HEK293 (cell line): ENCODE measurements around the gene EPN1.

Experiments
- CTCF ChIA-PET: fragments of 350-600 bp; formaldehyde crosslinking; extraction: SDS; loops from one replicate; lab custom pipeline; 2021; ENCODE audit warnings: antibody characterized with exemption; lab: Yijun Ruan, JAX
- POLR2A ChIA-PET: fragments of 300-600 bp; formaldehyde crosslinking; extraction: SDS; loops from one replicate; lab custom pipeline; 2020; ENCODE audit warnings: antibody characterized with exemption, inconsistent platforms; lab: Yijun Ruan, JAX
- H3K27ac ChIP-seq: fragments of 200-500 bp; sonication (Bioruptor generic); 2 replicates; pipeline ENCODE4 v1.5.1; 2014; ENCODE audit warnings: low read depth, low read length, control low read depth, inconsistent platforms; ENCODE audit errors: extremely low read depth
- H3K36me3 ChIP-seq, 2 experiments: fragments of 200-500 bp in 1 of 2; sonication (Bioruptor generic) in 1 of 2; 1 replicate in 1 of 2; 2 replicates in 1 of 2; pipeline ENCODE4 v1.5.1; 2014 to 2017; ENCODE audit warnings: inconsistent platforms in 2 of 2, low read length in 2 of 2; ENCODE audit not compliant: control insufficient read depth in 2 of 2, insufficient read depth in 1 of 2
- H3K4me1 ChIP-seq: fragments of 200-500 bp; sonication (Bioruptor generic); 2 replicates; pipeline ENCODE4 v1.5.1; 2014; ENCODE audit warnings: mild to moderate bottlenecking, low read length, inconsistent platforms; ENCODE audit not compliant: control insufficient read depth, insufficient read depth
- H3K4me3 ChIP-seq: 2 replicates; pipeline ENCODE4 v1.5.1; 2011; ENCODE audit warnings: low read depth, mild to moderate bottlenecking, control low read depth, low read length, moderate library complexity
- H3K9me3 ChIP-seq: fragments of 200-500 bp; sonication (Bioruptor generic); 2 replicates; pipeline ENCODE4 v1.5.1; 2014; ENCODE audit warnings: low read depth, low read length, inconsistent platforms; ENCODE audit not compliant: control insufficient read depth, insufficient read depth
- EGR2 ChIP-seq: fragments of 450-650 bp; formaldehyde crosslinking; IDR thresholded peaks from 2 replicates; pipeline ENCODE4 v1.5.1; 2016; ENCODE audit warnings: low read depth, missing biosample characterization, missing genetic modification characterization
- KLF7 ChIP-seq: fragments of 450-650 bp; formaldehyde crosslinking; IDR thresholded peaks from 2 replicates; pipeline ENCODE4 v1.5.1; 2016; ENCODE audit warnings: missing biosample characterization, missing genetic modification characterization, borderline replicate concordance
- KLF9 ChIP-seq: fragments of 450-650 bp; formaldehyde crosslinking; IDR thresholded peaks from 2 replicates; pipeline ENCODE4 v1.5.1; 2016; ENCODE audit warnings: missing biosample characterization, missing genetic modification characterization, low read depth
- MZF1 ChIP-seq: fragments of 450-650 bp; formaldehyde crosslinking; IDR thresholded peaks from 2 replicates; pipeline ENCODE4 v1.5.1; 2017; ENCODE audit warnings: missing biosample characterization, missing genetic modification characterization, borderline replicate concordance
- OVOL3 ChIP-seq: fragments of 450-650 bp; formaldehyde crosslinking; IDR thresholded peaks from 2 replicates; pipeline ENCODE4 v1.5.1; 2016; ENCODE audit warnings: missing biosample characterization, missing genetic modification characterization
- RBAK ChIP-seq: fragments of 450-650 bp; formaldehyde crosslinking; IDR thresholded peaks from 2 replicates; pipeline ENCODE4 v1.5.1; 2016; ENCODE audit warnings: missing biosample characterization, missing genetic modification characterization
- SP3 ChIP-seq: fragments of 450-650 bp; formaldehyde crosslinking; IDR thresholded peaks from 2 replicates; pipeline ENCODE4 v1.5.1; 2016; ENCODE audit warnings: missing biosample characterization, missing genetic modification characterization
- TRIM28 ChIP-seq: IDR thresholded peaks from 2 replicates; pipeline ENCODE4 v1.6.1; 2011; ENCODE audit warnings: low read length, control low read depth, borderline replicate concordance
- YY2 ChIP-seq: fragments of 450-650 bp; formaldehyde crosslinking; IDR thresholded peaks from 2 replicates; pipeline ENCODE4 v1.5.1; 2016; ENCODE audit warnings: missing biosample characterization, missing genetic modification characterization
- ZBTB17 ChIP-seq: fragments of 450-650 bp; formaldehyde crosslinking; IDR thresholded peaks from 2 replicates; pipeline ENCODE4 v1.5.1; 2016; ENCODE audit warnings: missing biosample characterization, missing genetic modification characterization
- ZBTB21 ChIP-seq: fragments of 450-650 bp; formaldehyde crosslinking; IDR thresholded peaks from 2 replicates; pipeline ENCODE4 v1.5.1; 2017; ENCODE audit warnings: missing biosample characterization, missing genetic modification characterization
- ZBTB7A ChIP-seq: fragments of 450-650 bp; formaldehyde crosslinking; IDR thresholded peaks from 2 replicates; pipeline ENCODE4 v1.5.1; 2016; ENCODE audit warnings: low read depth, missing biosample characterization, missing genetic modification characterization
- ZFHX2 ChIP-seq: fragments of 450-650 bp; formaldehyde crosslinking; conservative IDR thresholded peaks from 2 replicates; pipeline ENCODE4 v1.5.1; 2016; ENCODE audit warnings: missing biosample characterization, missing genetic modification characterization
- ZIC2 ChIP-seq: fragments of 450-650 bp; formaldehyde crosslinking; IDR thresholded peaks from 2 replicates; pipeline ENCODE4 v1.5.1; 2016; ENCODE audit warnings: missing biosample characterization, missing genetic modification characterization
- ZNF114 ChIP-seq: fragments of 450-650 bp; formaldehyde crosslinking; IDR thresholded peaks from 2 replicates; pipeline ENCODE4 v1.5.0; 2017; ENCODE audit warnings: missing biosample characterization, missing genetic modification characterization
- ZNF140 ChIP-seq: fragments of 450-650 bp; formaldehyde crosslinking; IDR thresholded peaks from 2 replicates; pipeline ENCODE4 v1.5.1; 2016; ENCODE audit warnings: missing biosample characterization, missing genetic modification characterization
- ZNF211 ChIP-seq: fragments of 450-650 bp; formaldehyde crosslinking; IDR thresholded peaks from 2 replicates; pipeline ENCODE4 v1.5.1; 2016; ENCODE audit warnings: low read depth, missing biosample characterization, missing genetic modification characterization
- ZNF302 ChIP-seq: fragments of 450-650 bp; formaldehyde crosslinking; IDR thresholded peaks from 2 replicates; pipeline ENCODE4 v1.5.1; 2016; ENCODE audit warnings: missing biosample characterization, missing genetic modification characterization, low read depth
- ZNF354C ChIP-seq: fragments of 450-650 bp; formaldehyde crosslinking; IDR thresholded peaks from 2 replicates; pipeline ENCODE4 v1.5.1; 2016; ENCODE audit warnings: missing biosample characterization, missing genetic modification characterization, low read depth, borderline replicate concordance
- ZNF391 ChIP-seq: fragments of 450-650 bp; formaldehyde crosslinking; IDR thresholded peaks from 2 replicates; pipeline ENCODE4 v1.5.1; 2016; ENCODE audit warnings: low read depth, missing biosample characterization, missing genetic modification characterization, borderline replicate concordance
- ZNF404 ChIP-seq: fragments of 450-650 bp; formaldehyde crosslinking; IDR thresholded peaks from 2 replicates; pipeline ENCODE4 v1.5.1; 2017; ENCODE audit warnings: missing biosample characterization, missing genetic modification characterization
- ZNF449 ChIP-seq: fragments of 450-650 bp; formaldehyde crosslinking; IDR thresholded peaks from 2 replicates; pipeline ENCODE4 v1.5.1; 2017; ENCODE audit warnings: missing biosample characterization, mild to moderate bottlenecking, missing genetic modification characterization, moderate library complexity
- ZNF518A ChIP-seq: fragments of 450-650 bp; formaldehyde crosslinking; conservative IDR thresholded peaks from 2 replicates; pipeline ENCODE4 v1.5.1; 2016; ENCODE audit warnings: low read depth, missing biosample characterization, missing genetic modification characterization
- ZNF837 ChIP-seq: fragments of 450-650 bp; formaldehyde crosslinking; IDR thresholded peaks from 2 replicates; pipeline ENCODE4 v1.5.1; 2016; ENCODE audit warnings: missing biosample characterization, missing genetic modification characterization
- ZXDB ChIP-seq: fragments of 450-650 bp; formaldehyde crosslinking; IDR thresholded peaks from 2 replicates; pipeline ENCODE4 v1.5.1; 2016; ENCODE audit warnings: missing biosample characterization, missing genetic modification characterization
- TF ChIP-seq, protein P1 (sequence below): fragments of 450-650 bp; formaldehyde crosslinking; IDR thresholded peaks from 2 replicates; pipeline ENCODE4 v1.5.0; 2017; ENCODE audit warnings: missing biosample characterization, missing genetic modification characterization, borderline replicate concordance
- TF ChIP-seq, protein P2 (sequence below): fragments of 450-650 bp; formaldehyde crosslinking; IDR thresholded peaks from 2 replicates; pipeline ENCODE4 v1.5.1; 2016; ENCODE audit warnings: missing biosample characterization, missing genetic modification characterization, borderline replicate concordance
- TF ChIP-seq, protein P3 (sequence below): fragments of 450-650 bp; formaldehyde crosslinking; IDR thresholded peaks from 2 replicates; pipeline ENCODE4 v1.5.1; 2016; ENCODE audit warnings: missing biosample characterization, missing genetic modification characterization

Gene EPN1

DNA sequence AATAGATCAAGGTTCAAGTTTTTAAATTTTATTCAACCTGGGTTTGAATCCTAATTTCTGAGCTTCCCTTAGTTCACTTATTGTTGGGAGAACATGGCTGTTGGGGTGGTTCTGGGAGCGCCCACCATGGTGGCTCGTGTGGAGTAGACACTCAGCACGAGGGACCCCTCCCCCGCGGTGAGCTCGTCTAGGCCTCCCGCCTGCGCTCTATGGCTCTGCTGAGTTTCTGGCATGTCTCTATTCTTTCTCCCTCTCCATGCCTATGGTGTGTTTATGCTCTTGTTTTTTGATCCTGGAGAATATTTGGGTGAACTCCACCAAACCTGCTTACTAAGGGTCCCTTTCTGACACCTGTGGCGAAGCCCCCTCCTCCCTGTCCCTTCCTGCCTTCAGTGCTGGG, 1.6 kb upstream of the EPN1 start:
- Histone ChIP-seq H3K4me1 (peaks cover 19% of the 10 kb centered on the region), H3K36me3 (peaks cover 20 to 59% of the 10 kb centered on the region in 2 experiments; a peak in 2 of 3 replicates), H3K4me3 (no peak overlapping the region), H3K27ac (peak overlapping the region; percentile 74), H3K9me3 (no peaks in the 10 kb centered on the region)
- POLR2A ChIA-PET = interaction anchor here (0.7 to 2.6 kb wide), 4 partner anchors 19 to 1010 kb away, joined by 3 to 12 read pairs (median 4); partner anchors contain the start of genes U2AF2 and ZNF581
- CTCF ChIA-PET = interaction anchor here (1.2 to 1.8 kb wide), 3 partner anchors 17 to 26 kb away, joined by 4 to 9 read pairs (median 5); partner anchors contain the start of gene CCDC106
- TF ChIP-seq ZNF140 (tag by site-specific recombination) (no peak), RBAK (tag by site-specific recombination) (no peak), TRIM28 (no peak), KLF7 (tag by site-specific recombination) (no peak), ZNF837 (tag by site-specific recombination) (no peak), ZNF518A (tag by site-specific recombination) (no peak), ZBTB7A (tag by site-specific recombination) (no peak), OVOL3 (tag by site-specific recombination) (no peak), ZFHX2 (tag by site-specific recombination) (no peak), ZNF391 (tag by site-specific recombination) (no peak), ZNF354C (tag by site-specific recombination) (no peak), ZNF302 (tag by site-specific recombination) (no peak), ZNF449 (tag by site-specific recombination) (peak; percentile 41; the same call in 1 of the 2 replicates), ZBTB17 (tag by site-specific recombination) (peak; percentile 64; the same call in 1 of the 2 replicates), YY2 (tag by site-specific recombination) (no peak), ZXDB (0 out of 2 replicates have a peak, but pooled peaks have one; percentile 63), MZF1 (tag by site-specific recombination) (no peak), ZIC2 (peak; percentile 57), KLF9 (0 out of 2 replicates have a peak, but pooled peaks have one; percentile 37), ZNF114 (tag by site-specific recombination) (no peak), ZBTB21 (tag by site-specific recombination) (no peak), ZNF404 (tag by site-specific recombination) (no peak), EGR2 (no peak), SP3 (no peak), ZNF211 (tag by site-specific recombination) (no peak)
- TF ChIP-seq, protein P1, sequence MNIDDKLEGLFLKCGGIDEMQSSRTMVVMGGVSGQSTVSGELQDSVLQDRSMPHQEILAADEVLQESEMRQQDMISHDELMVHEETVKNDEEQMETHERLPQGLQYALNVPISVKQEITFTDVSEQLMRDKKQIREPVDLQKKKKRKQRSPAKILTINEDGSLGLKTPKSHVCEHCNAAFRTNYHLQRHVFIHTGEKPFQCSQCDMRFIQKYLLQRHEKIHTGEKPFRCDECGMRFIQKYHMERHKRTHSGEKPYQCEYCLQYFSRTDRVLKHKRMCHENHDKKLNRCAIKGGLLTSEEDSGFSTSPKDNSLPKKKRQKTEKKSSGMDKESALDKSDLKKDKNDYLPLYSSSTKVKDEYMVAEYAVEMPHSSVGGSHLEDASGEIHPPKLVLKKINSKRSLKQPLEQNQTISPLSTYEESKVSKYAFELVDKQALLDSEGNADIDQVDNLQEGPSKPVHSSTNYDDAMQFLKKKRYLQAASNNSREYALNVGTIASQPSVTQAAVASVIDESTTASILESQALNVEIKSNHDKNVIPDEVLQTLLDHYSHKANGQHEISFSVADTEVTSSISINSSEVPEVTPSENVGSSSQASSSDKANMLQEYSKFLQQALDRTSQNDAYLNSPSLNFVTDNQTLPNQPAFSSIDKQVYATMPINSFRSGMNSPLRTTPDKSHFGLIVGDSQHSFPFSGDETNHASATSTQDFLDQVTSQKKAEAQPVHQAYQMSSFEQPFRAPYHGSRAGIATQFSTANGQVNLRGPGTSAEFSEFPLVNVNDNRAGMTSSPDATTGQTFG (tag by site-specific recombination) = no peak
- TF ChIP-seq, protein P2, sequence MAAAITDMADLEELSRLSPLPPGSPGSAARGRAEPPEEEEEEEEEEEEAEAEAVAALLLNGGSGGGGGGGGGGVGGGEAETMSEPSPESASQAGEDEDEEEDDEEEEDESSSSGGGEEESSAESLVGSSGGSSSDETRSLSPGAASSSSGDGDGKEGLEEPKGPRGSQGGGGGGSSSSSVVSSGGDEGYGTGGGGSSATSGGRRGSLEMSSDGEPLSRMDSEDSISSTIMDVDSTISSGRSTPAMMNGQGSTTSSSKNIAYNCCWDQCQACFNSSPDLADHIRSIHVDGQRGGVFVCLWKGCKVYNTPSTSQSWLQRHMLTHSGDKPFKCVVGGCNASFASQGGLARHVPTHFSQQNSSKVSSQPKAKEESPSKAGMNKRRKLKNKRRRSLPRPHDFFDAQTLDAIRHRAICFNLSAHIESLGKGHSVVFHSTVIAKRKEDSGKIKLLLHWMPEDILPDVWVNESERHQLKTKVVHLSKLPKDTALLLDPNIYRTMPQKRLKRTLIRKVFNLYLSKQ (tag by site-specific recombination) = no peak
- TF ChIP-seq, protein P3, sequence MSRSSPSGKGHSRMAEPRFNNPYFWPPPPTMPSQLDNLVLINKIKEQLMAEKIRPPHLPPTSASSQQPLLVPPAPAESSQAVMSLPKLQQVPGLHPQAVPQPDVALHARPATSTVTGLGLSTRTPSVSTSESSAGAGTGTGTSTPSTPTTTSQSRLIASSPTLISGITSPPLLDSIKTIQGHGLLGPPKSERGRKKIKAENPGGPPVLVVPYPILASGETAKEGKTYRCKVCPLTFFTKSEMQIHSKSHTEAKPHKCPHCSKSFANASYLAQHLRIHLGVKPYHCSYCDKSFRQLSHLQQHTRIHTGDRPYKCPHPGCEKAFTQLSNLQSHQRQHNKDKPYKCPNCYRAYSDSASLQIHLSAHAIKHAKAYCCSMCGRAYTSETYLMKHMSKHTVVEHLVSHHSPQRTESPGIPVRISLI = no peak
